WERI-Rb-1 (cell line): ENCODE measurements around the gene SORCS2.

Experiments used
- DNase-seq: peaks from one replicate; pipeline ENCODE4 v3.0.0-alpha.2; 2020
- H3K27ac ChIP-seq: fragments of 250-450 bp; sonication (Bioruptor Pico); 2 replicates; pipeline ENCODE4 v1.5.1; 2020; ENCODE audit warnings: mild to moderate bottlenecking, moderate library complexity
- H3K27me3 ChIP-seq: fragments of 250-450 bp; sonication (Bioruptor Pico); 2 replicates; pipeline ENCODE4 v1.5.1; 2021; ENCODE audit warnings: mild to moderate bottlenecking, low read depth, moderate library complexity; ENCODE audit not compliant: insufficient read depth, severe bottlenecking
- H3K36me3 ChIP-seq: fragments of 250-450 bp; sonication (Bioruptor Pico); 2 replicates; pipeline ENCODE4 v1.5.1; 2020; ENCODE audit warnings: mild to moderate bottlenecking, moderate library complexity
- H3K4me3 ChIP-seq: 2 replicates; pipeline ENCODE4 v1.5.1; 2011; ENCODE audit warnings: low read depth, mild to moderate bottlenecking, control low read depth, low read length
- H3K9me3 ChIP-seq: fragments of 250-450 bp; sonication (Bioruptor Pico); 2 replicates; pipeline ENCODE4 v1.5.1; 2021; ENCODE audit warnings: mild to moderate bottlenecking, moderate library complexity; ENCODE audit not compliant: severe bottlenecking
- CTCF ChIP-seq: IDR thresholded peaks from 2 replicates; pipeline ENCODE4 v1.5.1; 2011; ENCODE audit warnings: low read depth, mild to moderate bottlenecking, control low read depth, inconsistent platforms, low read length

The SORCS2 gene

GRCh38 chr4:7200801-7201200 is 8.5 kb downstream of the SORCS2 start:
- no peaks in the 10 kb centered on the region for H3K27me3 ChIP-seq
- H3K27ac ChIP-seq = no peak overlapping the region
- H3K4me3 ChIP-seq = no peak overlapping the region
- no peak for TF ChIP-seq CTCF
- DNase-seq = no peak
- H3K9me3 ChIP-seq = no peaks in the 10 kb centered on the region
- H3K36me3 ChIP-seq = peaks cover 49% of the 10 kb centered on the region

- no peak for DNase-seq
- H3K4me3 ChIP-seq = no peak overlapping the region
- TF ChIP-seq CTCF = no peak
- no peak overlapping the region for H3K27ac ChIP-seq
- no peaks in the 10 kb centered on the region for H3K9me3 ChIP-seq
- H3K36me3 ChIP-seq = peaks cover 47% of the 10 kb centered on the region
- H3K27me3 ChIP-seq = no peaks in the 10 kb centered on the region
These were observed 9.3 kb downstream of the SORCS2 start for GRCh38 chr4:7201420-7202305.

GRCh38 chr4:7202411-7202810 is 10.1 kb downstream of the SORCS2 start:
- no peak overlapping the region for H3K27ac ChIP-seq
- no peak for TF ChIP-seq CTCF
- DNase-seq = no peak

GRCh38 chr4:7204656-7205387 is 12.5 kb downstream of the SORCS2 start:
- Histone ChIP-seq H3K27ac (no peak overlapping the region), H3K36me3 (peaks cover 45% of the 10 kb centered on the region)

More at GRCh38 chr4:7202411-7202810, 10.1 kb downstream of the SORCS2 start:
- H3K9me3 ChIP-seq = no peaks in the 10 kb centered on the region
- peaks cover 41% of the 10 kb centered on the region for H3K36me3 ChIP-seq
- no peak overlapping the region for H3K4me3 ChIP-seq
- H3K27me3 ChIP-seq = no peaks in the 10 kb centered on the region

GRCh38 chr4:7206385-7206784 is 14.0 kb downstream of the SORCS2 start:
- no peak for TF ChIP-seq CTCF
- peak; percentile 88 for DNase-seq
- Histone ChIP-seq H3K27ac (peak overlapping the region; percentile 80), H3K4me3 (no peak overlapping the region), H3K27me3 (no peaks in the 10 kb centered on the region), H3K9me3 (no peaks in the 10 kb centered on the region), H3K36me3 (peaks cover 36% of the 10 kb centered on the region)

More at GRCh38 chr4:7204656-7205387, 12.5 kb downstream of the SORCS2 start:
- TF ChIP-seq CTCF = no peak
- Histone ChIP-seq H3K4me3 (no peak overlapping the region), H3K9me3 (no peaks in the 10 kb centered on the region), H3K27me3 (no peaks in the 10 kb centered on the region)
- DNase-seq = no peak
